Spleen (tissue), 11 donors: ENCODE data around the gene KCNH4. TPM values are rescaled to one million over a fixed set of nuclear protein-coding genes. Genes with fewer than 3 reads are reported as not detected.
A peak's percentile ranks its signal among the peaks of the same experiment; 100 is the strongest.
"Not testable (repeated sequence)": the region's sequence is repeated elsewhere in the genome, so short reads cannot be mapped to it uniquely, and the experiment has no call there.

ENCODE experiments used
- DNase-seq: peaks from one replicate; pipeline ENCODE4 v3.0.0-alpha.2; 2020
- H3K27ac ChIP-seq, 8 donors: fragments of 200-600 bp; sonication (generic) in 7 of 8; 1 replicate in 4 of 8; 2 replicates in 4 of 8; pipeline versions ENCODE4 v1.5.0 to v1.8.0; 2016 to 2021; ENCODE audit warnings: inconsistent platforms in 4 of 8, mild to moderate bottlenecking in 4 of 8, moderate library complexity in 1 of 8
- H3K27me3 ChIP-seq, 7 donors: fragments of 200-600 bp; sonication (generic) in 6 of 7; replicated peaks in 1 of 7; 1 replicate in 4 of 7; 2 replicates in 3 of 7; pipeline versions ENCODE4 v1.5.0 to v1.8.0; 2016 to 2021; ENCODE audit warnings: inconsistent platforms in 3 of 7, mild to moderate bottlenecking in 1 of 7
- H3K36me3 ChIP-seq, 6 donors: fragments of 200-600 bp; sonication (generic) in 5 of 6; 1 replicate in 4 of 6; 2 replicates in 2 of 6; pipeline versions ENCODE4 v1.5.0 to v1.8.0; 2016 to 2021; ENCODE audit warnings: inconsistent platforms in 2 of 6
- H3K4me1 ChIP-seq, 6 donors: fragments of 200-600 bp; sonication (generic) in 5 of 6; 1 replicate in 3 of 6; 2 replicates in 3 of 6; pipeline versions ENCODE4 v1.5.0 to v1.8.0; 2016 to 2021; ENCODE audit warnings: inconsistent platforms in 3 of 6
- H3K4me3 ChIP-seq, 8 donors: fragments of 200-600 bp; sonication (generic) in 7 of 8; 1 replicate in 4 of 8; 2 replicates in 4 of 8; pipeline versions ENCODE4 v1.5.0 to v1.8.0; 2016 to 2021; ENCODE audit warnings: inconsistent platforms in 4 of 8, mild to moderate bottlenecking in 4 of 8, moderate library complexity in 2 of 8
- H3K9me3 ChIP-seq, 8 donors: fragments of 200-600 bp; sonication (generic) in 7 of 8; 1 replicate in 4 of 8; 2 replicates in 4 of 8; pipeline versions ENCODE4 v1.5.0 to v1.8.0; 2016 to 2021; ENCODE audit warnings: inconsistent platforms in 4 of 8
- POLR2A ChIP-seq, 3 donors: fragments of 450-650 bp; IDR thresholded peaks; one replicate each; pipeline ENCODE4 v1.5.1; 2017; ENCODE audit warnings: antibody characterized with exemption in 3 of 3, mild to moderate bottlenecking in 1 of 3
- POLR2AphosphoS5 ChIP-seq, 3 donors: sonication (generic); formaldehyde crosslinking; IDR thresholded peaks; one replicate each; pipeline ENCODE4 v1.5.1; 2017; ENCODE audit warnings: antibody characterized with exemption in 3 of 3
- WGBS, 5 donors: extraction: QIAGEN DNeasy Blood & Tissue Kit in 3 of 5; methylation state at CpG; one replicate each; pipeline versions ENCODE4 v1.1.5 to v1.1.7; 2013 to 2018; 5-methylcytosine and 5-hydroxymethylcytosine counted together
- intact Hi-C: fragments of 100-400 bp; cut with DNase I; formaldehyde crosslinking; loops from one replicate; pipeline ENCODE4 v1.15.0; 2023; ENCODE audit warnings: low total_unique reads
- polyA plus RNA-seq, 3 donors: library from polyadenylated mRNA; stranded (reverse); fragments of 200-250 nt; gene quantifications; one replicate each; pipeline ENCODE4 v1.2.1, GENCODE V29; 2013
- total RNA-seq, 7 donors: library from RNA; depleted of rRNA in 3 of 7; stranded (reverse); fragments of >200 nt in 3 of 7; fragmentation: NEBNext Ultra II Directional in 4 of 7; extraction: Animal tissue kit (Norgen Biotek cat#: 25700) in 4 of 7; gene quantifications; one replicate each; pipeline versions ENCODE4 v1.1.0 to v1.2.1, GENCODE V29; 2016 to 2021
- TF ChIP-seq, protein P1 (sequence below), 11 experiments: fragments of 200-600 bp in 7 of 11; fragments of 450-650 bp in 4 of 11; sonication (generic) in 4 of 11; IDR thresholded peaks in 8 of 11; conservative IDR thresholded peaks in 3 of 11; 1 replicate in 7 of 11; 2 replicates in 4 of 11; pipeline versions ENCODE4 v1.4.0 to v1.8.0; 2016 to 2021; ENCODE audit warnings: antibody characterized with exemption in 11 of 11, inconsistent platforms in 4 of 11, mild to moderate bottlenecking in 1 of 11
- donor health status: healthy with polysubstance abuse.
- donor health status: DM: no; HTN: no; CAD: no; lungs with moderate emphysema.
- donor health status: DM: no; HTN: no; CAD: no.
- donor health status: Bipolar disorder and iron deficiency.
- donor health status: healthy.
- donor health status: DM: no; HTN: no; CAD: no.
- donor health status: DM: yes; HTN: yes; CAD: no.

Gene KCNH4
- total and polyA plus RNA-seq, 10 donors, result 0.14 to 0.52 (median 0.24) TPM

DNA sequence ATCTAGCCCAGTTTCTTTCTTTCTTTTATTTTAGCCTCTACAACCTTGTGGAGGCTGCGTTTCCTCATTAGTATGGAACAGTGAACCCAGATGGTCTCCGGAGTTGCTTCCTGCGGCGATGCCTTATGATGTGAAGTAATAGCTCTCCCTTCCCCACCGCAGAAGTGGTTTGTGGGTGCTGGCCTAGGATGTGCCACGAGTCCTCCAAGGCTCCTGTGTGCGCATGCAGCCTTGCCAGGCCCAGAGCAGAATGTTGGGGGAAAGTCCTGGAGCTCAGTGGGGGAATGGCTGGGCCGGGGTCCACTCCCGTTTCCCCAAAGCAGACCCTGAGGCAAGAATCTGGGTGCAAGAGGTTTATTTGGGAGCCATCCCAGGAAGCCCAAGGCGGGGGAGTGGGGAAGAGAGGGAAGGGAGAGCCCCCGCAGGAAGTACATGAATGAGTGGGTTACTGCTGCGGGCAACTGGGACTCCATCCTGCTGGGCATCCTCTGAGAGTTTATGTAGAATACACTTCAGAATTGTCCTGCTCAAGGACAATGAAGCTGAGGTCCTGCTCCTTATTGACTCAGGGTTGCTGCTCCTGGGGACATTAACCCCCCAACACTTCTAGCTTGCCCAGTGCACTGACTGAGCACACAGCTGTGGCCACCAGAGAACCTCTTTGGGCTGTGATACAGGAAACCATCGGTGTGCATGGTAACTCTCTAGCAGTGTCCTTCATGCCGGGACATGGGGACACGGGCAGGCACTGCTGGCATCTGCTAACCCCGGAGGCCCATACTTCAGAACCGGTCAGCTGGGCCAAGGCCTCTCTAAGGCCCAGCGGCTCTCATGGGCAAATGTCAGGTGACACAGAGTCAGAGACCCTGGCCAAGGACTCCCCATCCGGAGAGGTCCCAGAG, 8.1 kb upstream of the KCNH4 start:
- intact Hi-C loops, result loop anchor here (10.0 kb wide), 1 partner anchor 74 kb away; the partner anchor contains the start of gene DHX58
- no peak for DNase-seq
- Histone ChIP-seq H3K9me3 (no peaks in the 10 kb centered on the region), H3K36me3 (peaks cover 0 to 36% (median 8%) of the 10 kb centered on the region in 6 donors), H3K4me3 (no peak overlapping the region), H3K27me3 (no peaks in the 10 kb centered on the region), H3K27ac (peak overlapping the region in 3 of 8 donors; percentile 28 to 66 (median 28)), H3K4me1 (peaks cover 24 to 72% (median 47%) of the 10 kb centered on the region in 6 donors)
- TF ChIP-seq, protein P1, sequence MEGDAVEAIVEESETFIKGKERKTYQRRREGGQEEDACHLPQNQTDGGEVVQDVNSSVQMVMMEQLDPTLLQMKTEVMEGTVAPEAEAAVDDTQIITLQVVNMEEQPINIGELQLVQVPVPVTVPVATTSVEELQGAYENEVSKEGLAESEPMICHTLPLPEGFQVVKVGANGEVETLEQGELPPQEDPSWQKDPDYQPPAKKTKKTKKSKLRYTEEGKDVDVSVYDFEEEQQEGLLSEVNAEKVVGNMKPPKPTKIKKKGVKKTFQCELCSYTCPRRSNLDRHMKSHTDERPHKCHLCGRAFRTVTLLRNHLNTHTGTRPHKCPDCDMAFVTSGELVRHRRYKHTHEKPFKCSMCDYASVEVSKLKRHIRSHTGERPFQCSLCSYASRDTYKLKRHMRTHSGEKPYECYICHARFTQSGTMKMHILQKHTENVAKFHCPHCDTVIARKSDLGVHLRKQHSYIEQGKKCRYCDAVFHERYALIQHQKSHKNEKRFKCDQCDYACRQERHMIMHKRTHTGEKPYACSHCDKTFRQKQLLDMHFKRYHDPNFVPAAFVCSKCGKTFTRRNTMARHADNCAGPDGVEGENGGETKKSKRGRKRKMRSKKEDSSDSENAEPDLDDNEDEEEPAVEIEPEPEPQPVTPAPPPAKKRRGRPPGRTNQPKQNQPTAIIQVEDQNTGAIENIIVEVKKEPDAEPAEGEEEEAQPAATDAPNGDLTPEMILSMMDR (IDR thresholded peaks at IDR 0.05 in 8 of 11, conservative IDR thresholded peaks at IDR 0.05 in 3 of 11), result no peak
- peak in 2 of 3 donors; percentile 11 to 54 for TF ChIP-seq POLR2AphosphoS5 (IDR thresholded peaks at IDR 0.05)
- no peak for TF ChIP-seq POLR2A (IDR thresholded peaks at IDR 0.05)
- 55 to 73% (median 61%) methylated on average over 18 to 19 of the region's 19 CpGs for WGBS, 5 donors

DNA sequence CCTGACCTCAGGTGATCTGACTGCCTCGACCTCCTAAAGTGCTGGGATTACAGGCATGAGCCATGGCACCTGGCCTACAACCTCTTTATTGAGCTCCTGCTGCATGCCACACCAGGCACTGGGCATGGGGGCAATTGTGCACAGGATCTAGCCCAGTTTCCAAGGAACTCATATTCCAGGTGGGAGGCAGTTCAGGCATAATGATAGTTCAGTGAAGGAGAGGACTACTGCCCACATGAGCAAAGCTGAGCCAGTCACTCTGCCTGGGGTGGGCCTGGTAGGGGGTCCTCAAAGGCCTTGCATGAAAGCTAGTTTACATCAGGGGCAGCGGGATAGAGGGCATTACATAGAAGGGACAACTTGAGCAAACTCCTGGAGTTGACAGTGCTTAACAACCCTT, 6.9 kb upstream of the KCNH4 start:
- Histone ChIP-seq H3K4me1 (peaks cover 19 to 72% (median 48%) of the 10 kb centered on the region in 6 donors), H3K36me3 (peaks cover 0 to 36% (median 8%) of the 10 kb centered on the region in 6 donors), H3K4me3 (no peak overlapping the region), H3K27me3 (no peaks in the 10 kb centered on the region), H3K9me3 (no peaks in the 10 kb centered on the region), H3K27ac (no peak overlapping the region)
- intact Hi-C loops, result loop anchor here (10.0 kb wide), 1 partner anchor 73 kb away; the partner anchor contains the start of gene DHX58
- no peak for DNase-seq
- WGBS, 5 donors, result 68 to 96% (median 82%) methylated on average over 2 of the region's 2 CpGs
- TF ChIP-seq, protein P1 (IDR thresholded peaks at IDR 0.05 in 8 of 11, conservative IDR thresholded peaks at IDR 0.05 in 3 of 11), result no peak

DNA sequence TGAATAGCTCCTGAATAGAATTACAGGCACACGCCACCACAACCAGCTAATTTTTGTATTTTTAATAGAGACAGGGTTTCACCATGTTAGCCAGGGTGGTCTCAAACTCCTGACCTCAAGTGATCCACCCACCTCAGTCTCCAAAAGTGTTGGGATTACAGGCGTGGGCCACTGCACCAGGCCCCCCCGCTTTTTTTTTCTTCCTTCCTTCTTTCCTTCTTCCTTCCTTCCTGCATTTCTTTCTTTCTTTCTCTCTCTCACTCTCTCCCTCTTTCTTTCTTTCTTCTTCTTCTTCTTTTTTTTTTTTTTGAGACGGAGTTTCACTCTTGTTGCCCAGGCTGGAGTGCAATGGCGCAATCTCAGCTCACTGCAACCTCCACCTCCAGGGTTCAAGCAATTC, 5.2 kb upstream of the KCNH4 start:
- H3K4me1 ChIP-seq, result peaks cover 17 to 76% (median 48%) of the 10 kb centered on the region in 6 donors
- not testable (repeated sequence) for H3K27ac ChIP-seq, H3K9me3 ChIP-seq, DNase-seq, H3K4me3 ChIP-seq
- WGBS, 5 donors, result 58 to 92% (median 73%) methylated on average over 5 of the region's 5 CpGs
- H3K36me3 ChIP-seq, result peaks cover 0 to 19% (median 4%) of the 10 kb centered on the region in 6 donors
- H3K27me3 ChIP-seq, result peaks cover 0 to 12% (median 0%) of the 10 kb centered on the region in 7 donors
- intact Hi-C loops, result loop anchor here (10.0 kb wide), 1 partner anchor 71 kb away; the partner anchor contains the start of gene DHX58

DNA sequence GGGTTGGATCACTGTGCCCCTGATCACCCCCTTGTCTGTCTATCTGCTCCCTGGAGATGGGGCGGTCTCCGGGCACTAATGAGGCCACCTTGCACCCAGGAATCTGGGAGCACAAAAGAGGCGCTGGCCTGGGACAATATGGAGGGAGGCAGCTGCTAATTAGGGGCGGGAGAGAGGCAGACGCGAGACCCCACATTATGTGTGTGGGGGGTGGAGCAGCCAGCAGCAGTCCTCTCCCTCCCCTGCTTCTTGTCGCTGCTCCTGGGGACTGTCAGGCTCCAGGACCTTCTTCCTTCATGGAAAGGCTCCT, 4.6 kb upstream of the KCNH4 start:
- intact Hi-C loops, result loop anchor here (10.0 kb wide), 1 partner anchor 71 kb away; the partner anchor contains the start of gene DHX58
- TF ChIP-seq, protein P1 (IDR thresholded peaks at IDR 0.05 in 8 of 11, conservative IDR thresholded peaks at IDR 0.05 in 3 of 11), result no peak
- TF ChIP-seq POLR2A (IDR thresholded peaks at IDR 0.05) (no peak), POLR2AphosphoS5 (IDR thresholded peaks at IDR 0.05) (no peak)
- H3K27ac ChIP-seq, result no peak overlapping the region
- H3K4me3 ChIP-seq, result no peak overlapping the region
- peaks cover 0 to 13% (median under 1%) of the 10 kb centered on the region in 6 donors for H3K36me3 ChIP-seq
- peaks cover 24 to 83% (median 53%) of the 10 kb centered on the region in 6 donors for H3K4me1 ChIP-seq
- H3K9me3 ChIP-seq, result no peaks in the 10 kb centered on the region
- 82 to 96% (median 92%) methylated on average over 7 of the region's 7 CpGs for WGBS, 5 donors
- no peak for DNase-seq
- peaks cover 0 to 19% (median 5%) of the 10 kb centered on the region in 7 donors for H3K27me3 ChIP-seq
